ENCODE results near the gene IER3IP1.

DNA sequence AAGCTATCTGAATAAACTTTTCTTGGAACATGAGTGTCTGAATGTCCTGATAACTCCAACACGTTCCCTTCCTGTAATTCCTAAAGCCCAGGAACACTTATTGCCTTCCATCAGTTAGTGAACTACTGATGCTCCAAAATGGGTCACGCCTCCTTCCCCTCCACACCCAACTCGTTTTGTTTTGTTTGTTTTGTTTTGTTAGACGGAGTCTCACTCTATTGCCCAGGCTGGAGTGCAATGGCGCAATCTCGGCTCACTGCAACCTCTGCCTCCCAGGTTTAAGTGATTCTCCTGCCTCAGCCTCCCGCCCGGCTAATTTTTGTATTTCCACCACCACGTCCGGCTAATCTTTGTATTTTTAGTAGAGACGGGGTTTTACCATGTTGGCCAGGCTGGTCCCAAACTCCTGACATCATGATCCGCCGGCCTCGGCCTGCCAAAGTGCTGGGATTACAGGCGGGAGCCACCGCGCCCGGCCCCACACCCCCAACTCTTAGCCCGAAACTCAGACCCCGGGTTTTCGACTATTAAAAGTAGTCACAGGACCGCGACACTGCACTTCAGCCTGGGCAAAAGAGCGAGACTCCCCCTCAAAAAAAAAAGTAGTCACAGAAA lies 774 bp downstream of the IER3IP1 start:
- TF ChIP-seq, protein P1, sequence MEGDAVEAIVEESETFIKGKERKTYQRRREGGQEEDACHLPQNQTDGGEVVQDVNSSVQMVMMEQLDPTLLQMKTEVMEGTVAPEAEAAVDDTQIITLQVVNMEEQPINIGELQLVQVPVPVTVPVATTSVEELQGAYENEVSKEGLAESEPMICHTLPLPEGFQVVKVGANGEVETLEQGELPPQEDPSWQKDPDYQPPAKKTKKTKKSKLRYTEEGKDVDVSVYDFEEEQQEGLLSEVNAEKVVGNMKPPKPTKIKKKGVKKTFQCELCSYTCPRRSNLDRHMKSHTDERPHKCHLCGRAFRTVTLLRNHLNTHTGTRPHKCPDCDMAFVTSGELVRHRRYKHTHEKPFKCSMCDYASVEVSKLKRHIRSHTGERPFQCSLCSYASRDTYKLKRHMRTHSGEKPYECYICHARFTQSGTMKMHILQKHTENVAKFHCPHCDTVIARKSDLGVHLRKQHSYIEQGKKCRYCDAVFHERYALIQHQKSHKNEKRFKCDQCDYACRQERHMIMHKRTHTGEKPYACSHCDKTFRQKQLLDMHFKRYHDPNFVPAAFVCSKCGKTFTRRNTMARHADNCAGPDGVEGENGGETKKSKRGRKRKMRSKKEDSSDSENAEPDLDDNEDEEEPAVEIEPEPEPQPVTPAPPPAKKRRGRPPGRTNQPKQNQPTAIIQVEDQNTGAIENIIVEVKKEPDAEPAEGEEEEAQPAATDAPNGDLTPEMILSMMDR (IDR thresholded peaks at IDR 0.05) = no peak
- TF ChIP-seq EZH2 (IDR thresholded peaks at IDR 0.05; ENCODE audit: borderline replicate concordance, insufficient read depth, low read depth, low read length, poor library complexity, severe bottlenecking) = no peak
